Type B pancreatic cell (in vitro differentiated cells): ENCODE data around the gene GNL2. TPM values are rescaled to one million over a fixed set of nuclear protein-coding genes. Genes with fewer than 3 reads are reported as not detected.
"Not testable (repeated sequence)": the region's sequence is repeated elsewhere in the genome, so short reads cannot be mapped to it uniquely, and the experiment has no call there.

ENCODE experiments used
- DNase-seq: peaks from one replicate; pipeline ENCODE4 v3.0.0; 2021; ENCODE audit warnings: mixed read lengths; ENCODE audit not compliant: unreplicated experiment; ENCODE audit errors: extremely low spot score
- H3K27ac Mint-ChIP-seq: 2 replicates; pipeline ENCODE4 v1.8.0; 2021; ENCODE audit warnings: mild to moderate bottlenecking, mixed read lengths
- H3K27me3 Mint-ChIP-seq: 2 replicates; pipeline ENCODE4 v1.8.0; 2021; ENCODE audit warnings: mixed read lengths
- H3K36me3 Mint-ChIP-seq: 2 replicates; pipeline ENCODE4 v1.8.0; 2021; ENCODE audit warnings: mixed read lengths
- H3K4me1 Mint-ChIP-seq: one replicate; pipeline ENCODE4 v1.8.0; 2021; ENCODE audit warnings: mixed read lengths; ENCODE audit not compliant: unreplicated experiment
- H3K4me3 Mint-ChIP-seq: 2 replicates; pipeline ENCODE4 v1.8.0; 2021; ENCODE audit warnings: mild to moderate bottlenecking, mixed read lengths
- H3K9me3 Mint-ChIP-seq: 2 replicates; pipeline ENCODE4 v1.8.0; 2021; ENCODE audit warnings: mixed read lengths
- CTCF ChIP-seq: fragments of 200-600 bp; sonication (generic); conservative IDR thresholded peaks from 2 replicates; pipeline ENCODE4 v1.5.0; 2021; ENCODE audit warnings: antibody characterized with exemption, mild to moderate bottlenecking
- total RNA-seq: library from RNA; stranded (reverse); gene quantifications from 2 replicates; pipeline ENCODE4 v1.2.1, GENCODE V29; 2021; ENCODE audit warnings: low replicate concordance

GNL2 gene
- total RNA-seq, 1 donor from 2014 or later, result 55.1 TPM

GRCh38 chr1:37599940-37600339 is 4.2 kb upstream of the GNL2 start:
- DNase-seq, result no peak
- H3K27me3 Mint-ChIP-seq, result peaks cover 35% of the 10 kb centered on the region
- no peak overlapping the region for H3K27ac Mint-ChIP-seq
- peaks cover 25% of the 10 kb centered on the region for H3K4me1 Mint-ChIP-seq
- H3K36me3 Mint-ChIP-seq, result no peaks in the 10 kb centered on the region
- H3K9me3 Mint-ChIP-seq, result no peaks in the 10 kb centered on the region
- TF ChIP-seq CTCF, result no peak
- H3K4me3 Mint-ChIP-seq, result no peak overlapping the region

GRCh38 chr1:37596182-37596667 is 488 bp upstream of the GNL2 start:
- H3K27me3 Mint-ChIP-seq, result peaks cover 12% of the 10 kb centered on the region
- no peaks in the 10 kb centered on the region for H3K36me3 Mint-ChIP-seq
- no peak for TF ChIP-seq CTCF
- no peaks in the 10 kb centered on the region for H3K9me3 Mint-ChIP-seq
- H3K27ac Mint-ChIP-seq, result peak overlapping the region; percentile 99
- peak overlapping the region; percentile 100 for H3K4me3 Mint-ChIP-seq
- H3K4me1 Mint-ChIP-seq, result peaks cover 15% of the 10 kb centered on the region
- DNase-seq, result no peak

- no peak overlapping the region for H3K27ac Mint-ChIP-seq
- H3K4me1 Mint-ChIP-seq, result peaks cover 15% of the 10 kb centered on the region
- H3K27me3 Mint-ChIP-seq, result peaks cover 8% of the 10 kb centered on the region
- H3K9me3 Mint-ChIP-seq, result no peaks in the 10 kb centered on the region
- peak overlapping the region; percentile 66 for H3K4me3 Mint-ChIP-seq
- TF ChIP-seq CTCF, result no peak
- no peak for DNase-seq
- peaks cover 4% of the 10 kb centered on the region for H3K36me3 Mint-ChIP-seq
These were observed 2.0 kb downstream of the GNL2 start for GRCh38 chr1:37593726-37594125.

GRCh38 chr1:37588939-37589338 is 6.8 kb downstream of the GNL2 start:
- DNase-seq, result no peak
- Mint-ChIP-seq H3K36me3 (peaks cover 19% of the 10 kb centered on the region), H3K4me3 (no peak overlapping the region), H3K27ac (no peak overlapping the region), H3K9me3 (no peaks in the 10 kb centered on the region), H3K4me1 (no peaks in the 10 kb centered on the region), H3K27me3 (no peaks in the 10 kb centered on the region)
- TF ChIP-seq CTCF, result no peak

GRCh38 chr1:37584544-37584943 is 11.2 kb downstream of the GNL2 start:
- H3K4me1 Mint-ChIP-seq, H3K4me3 Mint-ChIP-seq, DNase-seq, H3K27ac Mint-ChIP-seq, H3K27me3 Mint-ChIP-seq, H3K9me3 Mint-ChIP-seq: not testable (repeated sequence)
- H3K36me3 Mint-ChIP-seq, result peaks cover 28% of the 10 kb centered on the region

- Mint-ChIP-seq H3K36me3 (peaks cover 34% of the 10 kb centered on the region), H3K4me1 (no peaks in the 10 kb centered on the region), H3K27me3 (no peaks in the 10 kb centered on the region), H3K27ac (no peak overlapping the region), H3K4me3 (no peak overlapping the region), H3K9me3 (no peaks in the 10 kb centered on the region)
- TF ChIP-seq CTCF, result no peak
- no peak for DNase-seq
These were observed 20.0 kb downstream of the GNL2 start for GRCh38 chr1:37575692-37576091.
